ENCODE results near the gene SMG1.

DNA sequence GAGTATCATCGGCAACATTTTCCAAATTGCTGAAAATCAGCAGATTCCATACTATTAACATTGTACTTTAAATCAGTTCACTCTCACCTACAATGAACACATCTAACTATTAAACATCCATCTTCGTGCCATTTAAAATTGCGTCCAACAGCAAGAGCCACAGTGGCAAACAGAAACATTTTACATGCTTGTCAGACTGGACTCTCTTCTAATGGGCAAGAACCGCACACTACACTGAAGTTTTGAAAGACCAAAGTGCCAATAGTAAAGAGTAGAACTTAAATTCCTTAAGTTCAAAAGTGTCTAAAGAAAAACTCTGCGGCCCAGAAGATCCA, 136.7 kb downstream of the SMG1 start:
- TF ChIP-seq, protein P1, sequence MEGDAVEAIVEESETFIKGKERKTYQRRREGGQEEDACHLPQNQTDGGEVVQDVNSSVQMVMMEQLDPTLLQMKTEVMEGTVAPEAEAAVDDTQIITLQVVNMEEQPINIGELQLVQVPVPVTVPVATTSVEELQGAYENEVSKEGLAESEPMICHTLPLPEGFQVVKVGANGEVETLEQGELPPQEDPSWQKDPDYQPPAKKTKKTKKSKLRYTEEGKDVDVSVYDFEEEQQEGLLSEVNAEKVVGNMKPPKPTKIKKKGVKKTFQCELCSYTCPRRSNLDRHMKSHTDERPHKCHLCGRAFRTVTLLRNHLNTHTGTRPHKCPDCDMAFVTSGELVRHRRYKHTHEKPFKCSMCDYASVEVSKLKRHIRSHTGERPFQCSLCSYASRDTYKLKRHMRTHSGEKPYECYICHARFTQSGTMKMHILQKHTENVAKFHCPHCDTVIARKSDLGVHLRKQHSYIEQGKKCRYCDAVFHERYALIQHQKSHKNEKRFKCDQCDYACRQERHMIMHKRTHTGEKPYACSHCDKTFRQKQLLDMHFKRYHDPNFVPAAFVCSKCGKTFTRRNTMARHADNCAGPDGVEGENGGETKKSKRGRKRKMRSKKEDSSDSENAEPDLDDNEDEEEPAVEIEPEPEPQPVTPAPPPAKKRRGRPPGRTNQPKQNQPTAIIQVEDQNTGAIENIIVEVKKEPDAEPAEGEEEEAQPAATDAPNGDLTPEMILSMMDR (IDR thresholded peaks at IDR 0.05; ENCODE audit: low read length): no peak
- TF ChIP-seq EZH2 (optimal IDR thresholded peaks at IDR 0.05; ENCODE audit: low read depth, low read length): no peak
- no peak for TF ChIP-seq EZH2phosphoT487 (IDR thresholded peaks at IDR 0.05; ENCODE audit: low read length)

Measured in MM.1S (cell line).